CD8-positive, alpha-beta memory T cell (primary cell): ENCODE measurements around the gene SELENOK. TPM values are rescaled to one million over a fixed set of nuclear protein-coding genes. Genes with fewer than 3 reads are reported as not detected.

Experiments
- CTCF ChIA-PET: fragments of 350-600 bp; sonication (Branson Sonifier 250); formaldehyde crosslinking; loops from one replicate; lab custom pipeline; 2021; ENCODE audit warnings: antibody characterized with exemption; lab: Charles Lee
- POLR2A ChIA-PET: fragments of 350-600 bp; sonication (Branson Sonifier 250); formaldehyde crosslinking; loops from one replicate; lab custom pipeline; 2021; ENCODE audit warnings: antibody characterized with exemption; lab: Charles Lee
- DNase-seq, 5 donors: peaks; one replicate each; pipeline versions ENCODE4 v3.0.0 to v3.0.0-alpha.2; 2020 to 2022; ENCODE audit warnings: mixed read lengths in 1 of 5
- H3K27ac ChIP-seq: one replicate; pipeline ENCODE4 v1.7.0; 2013; ENCODE audit warnings: low read depth, mild to moderate bottlenecking, low read length, moderate library complexity
- H3K27me3 ChIP-seq: 2 replicates; pipeline ENCODE4 v1.7.0; 2013; ENCODE audit warnings: low read length, mild to moderate bottlenecking; ENCODE audit not compliant: insufficient read depth, poor library complexity, severe bottlenecking
- H3K36me3 ChIP-seq: 2 replicates; pipeline ENCODE4 v1.7.0; 2013; ENCODE audit warnings: mild to moderate bottlenecking, low read length, moderate library complexity; ENCODE audit not compliant: insufficient read depth
- H3K4me1 ChIP-seq: 2 replicates; pipeline ENCODE4 v1.7.0; 2013; ENCODE audit warnings: mild to moderate bottlenecking, low read length, moderate library complexity; ENCODE audit not compliant: insufficient read depth
- H3K4me3 ChIP-seq: 2 replicates; pipeline ENCODE4 v1.7.0; 2013; ENCODE audit warnings: mild to moderate bottlenecking, low read length
- H3K9me3 ChIP-seq: 2 replicates; pipeline ENCODE4 v1.7.0; 2013; ENCODE audit warnings: mild to moderate bottlenecking, low read length
- H3K27ac Mint-ChIP-seq, 8 donors: one replicate each; pipeline ENCODE4 v1.8.0; 2020 to 2021; ENCODE audit warnings: mixed read lengths in 8 of 8, mild to moderate bottlenecking in 6 of 8, inconsistent platforms in 3 of 8, moderate library complexity in 3 of 8
- H3K27me3 Mint-ChIP-seq, 2 donors: one replicate each; pipeline ENCODE4 v1.8.0; 2020 to 2021; ENCODE audit warnings: mixed read lengths in 2 of 2, mild to moderate bottlenecking in 1 of 2, moderate library complexity in 1 of 2
- H3K36me3 Mint-ChIP-seq, 3 donors: one replicate each; pipeline ENCODE4 v1.8.0; 2020 to 2021; ENCODE audit warnings: mixed read lengths in 3 of 3, inconsistent platforms in 1 of 3, mild to moderate bottlenecking in 1 of 3
- H3K4me1 Mint-ChIP-seq, 3 donors: one replicate each; pipeline ENCODE4 v1.8.0; 2020 to 2021; ENCODE audit warnings: mixed read lengths in 3 of 3, inconsistent platforms in 1 of 3, mild to moderate bottlenecking in 1 of 3
- H3K4me3 Mint-ChIP-seq, 7 donors: one replicate each; pipeline ENCODE4 v1.8.0; 2020 to 2021; ENCODE audit warnings: mixed read lengths in 7 of 7, mild to moderate bottlenecking in 6 of 7, moderate library complexity in 4 of 7, inconsistent platforms in 2 of 7
- H3K9me3 Mint-ChIP-seq, 5 donors: one replicate each; pipeline ENCODE4 v1.8.0; 2020 to 2022; ENCODE audit warnings: mixed read lengths in 5 of 5, mild to moderate bottlenecking in 3 of 5, moderate library complexity in 2 of 5, inconsistent platforms in 1 of 5
- polyA plus RNA-seq: library from polyadenylated mRNA; unstranded; fragments of 300-500 nt; fragmentation: Illumina TruSeq; gene quantifications from one replicate; pipeline ENCODE4 v1.2.3, GENCODE V29; 2021
- total RNA-seq, 2 experiments: library from RNA; stranded (reverse); gene quantifications; one replicate each; pipeline ENCODE4 v1.2.3, GENCODE V29; 2021

The SELENOK gene
- 10 to 100 TPM; 50.5 to 58.0 TPM for total RNA-seq
- 157 TPM for polyA plus RNA-seq

DNA sequence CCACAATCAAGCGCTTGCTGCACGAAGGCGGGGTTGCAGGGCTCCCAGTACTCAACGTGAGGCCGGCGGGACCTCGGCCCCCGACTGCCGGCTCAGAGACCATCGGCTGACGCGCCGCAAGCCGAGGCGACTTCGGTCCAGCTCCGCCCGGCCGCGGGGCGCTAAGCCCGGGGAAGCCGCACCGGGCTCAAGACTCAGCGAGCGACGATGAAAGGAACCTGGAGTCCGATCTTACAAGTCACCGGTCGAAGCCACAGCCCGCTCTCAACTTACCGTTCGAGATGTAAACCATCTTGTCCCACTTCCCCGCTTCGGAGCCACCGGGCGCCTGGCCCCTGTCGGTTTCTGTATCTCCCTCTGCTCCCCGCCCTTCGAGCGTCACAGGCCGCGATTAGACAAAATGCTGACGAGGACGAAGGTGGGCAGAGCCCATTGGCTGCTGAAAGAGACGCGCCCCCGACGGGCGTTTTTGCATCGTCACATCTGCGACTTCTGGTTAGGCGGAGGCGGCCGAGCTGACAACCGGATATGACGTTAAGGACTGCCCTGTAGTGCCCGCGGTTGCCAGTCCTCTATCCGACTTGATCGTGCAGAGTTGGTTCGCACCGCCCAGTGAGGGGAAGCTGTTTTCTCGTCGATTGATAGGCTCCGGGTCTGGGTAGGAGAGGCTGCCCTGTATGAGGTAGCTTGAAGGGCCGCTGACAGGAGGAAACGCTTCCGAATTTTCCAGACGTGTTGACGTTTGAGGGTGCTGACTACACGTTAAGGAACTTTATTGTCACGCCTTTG, at the start of gene SELENOK:
SELENOK (minus strand) TSS at position 363 of the 789 bp plus-strand sequence.
- Mint-ChIP-seq H3K4me1 (peaks cover 53 to 60% (median 54%) of the 10 kb centered on the region in 3 donors), H3K36me3 (peaks cover 0 to 30% (median 5%) of the 10 kb centered on the region in 3 donors), H3K9me3 (no peaks in the 10 kb centered on the region), H3K27me3 (peaks cover 3 to 6% of the 10 kb centered on the region in 2 donors), H3K4me3 (peak within 1 kb of the TSS; percentile 90 to 98 (median 94)), H3K27ac (peak within 1 kb of the TSS; percentile 96 to 100 (median 100))
- DNase-seq: peak; percentile 94 to 99 (median 97)
- Histone ChIP-seq H3K4me3 (peak within 1 kb of the TSS; percentile 89), H3K9me3 (no peaks in the 10 kb centered on the region), H3K4me1 (peaks cover 40% of the 10 kb centered on the region), H3K27ac (peak within 1 kb of the TSS; percentile 97), H3K27me3 (no peaks in the 10 kb centered on the region), H3K36me3 (no peaks in the 10 kb centered on the region)
- CTCF ChIA-PET: interaction anchor here (0.9 to 1.1 kb wide), 2 partner anchors 10 to 15 kb away, joined by 3 to 4 read pairs; no protein-coding TSS in a partner anchor
- POLR2A ChIA-PET: interaction anchor here (1.0 to 2.4 kb wide), 3 partner anchors 8 to 544 kb away, joined by 3 to 20 read pairs (median 3); partner anchors contain the start of gene ACTR8

DNA sequence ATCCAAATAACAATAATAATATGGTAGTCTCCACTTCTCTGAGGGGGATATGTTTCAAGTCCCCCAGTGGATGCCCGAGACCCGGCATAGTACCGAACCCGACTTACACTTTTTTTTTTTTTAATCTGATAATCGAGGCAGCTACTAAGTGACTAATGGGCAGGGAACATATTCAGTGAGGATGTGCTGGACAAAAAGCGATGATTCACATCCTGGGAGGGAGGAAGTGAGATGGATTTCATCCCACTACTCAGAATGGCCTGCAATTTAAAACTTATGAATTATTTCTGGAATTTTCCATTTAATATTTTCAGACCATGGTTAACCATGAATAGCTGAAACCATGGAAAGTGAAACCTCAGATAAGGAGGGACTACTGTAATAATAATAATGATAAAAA, 49.5 kb upstream of the SELENOK start:
- no peak for DNase-seq
- Mint-ChIP-seq H3K27ac (no peak overlapping the region), H3K27me3 (peaks cover 18 to 65% of the 10 kb centered on the region in 2 donors), H3K4me3 (no peak overlapping the region), H3K4me1 (no peaks in the 10 kb centered on the region), H3K36me3 (peaks cover 0 to 4% (median 1%) of the 10 kb centered on the region in 3 donors), H3K9me3 (peaks cover 6 to 13% (median 7%) of the 10 kb centered on the region in 5 donors)
- peaks cover 8% of the 10 kb centered on the region for H3K27me3 ChIP-seq
- peaks cover 7% of the 10 kb centered on the region for H3K9me3 ChIP-seq
- no peak overlapping the region for H3K27ac ChIP-seq
- no peaks in the 10 kb centered on the region for H3K4me1 ChIP-seq
- H3K4me3 ChIP-seq: no peak overlapping the region
- H3K36me3 ChIP-seq: no peaks in the 10 kb centered on the region
- CTCF ChIA-PET: no interaction called here
- POLR2A ChIA-PET: no interaction called here

DNA sequence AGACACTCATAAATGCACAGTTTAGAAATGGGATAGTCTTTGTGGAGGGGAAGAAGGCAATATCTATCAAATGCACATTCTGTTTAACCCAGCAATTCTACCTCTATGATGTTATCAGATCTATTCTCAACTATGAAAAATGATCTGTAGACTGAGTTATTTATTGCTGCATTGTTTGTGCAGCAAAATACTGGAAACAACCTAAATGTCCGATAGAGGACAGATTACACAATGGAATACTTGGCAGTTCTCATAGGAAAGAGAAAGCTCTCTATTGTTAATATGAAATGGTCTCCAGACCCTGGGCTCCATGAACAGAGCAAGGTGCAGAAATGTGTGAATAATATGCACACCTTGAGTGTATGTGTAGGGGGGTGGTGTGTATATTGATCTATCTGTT, 49.0 kb upstream of the SELENOK start:
- Histone ChIP-seq H3K9me3 (peaks cover under 1% of the 10 kb centered on the region), H3K27me3 (peaks cover 9% of the 10 kb centered on the region), H3K36me3 (no peaks in the 10 kb centered on the region), H3K27ac (no peak overlapping the region), H3K4me1 (no peaks in the 10 kb centered on the region), H3K4me3 (no peak overlapping the region)
- H3K27me3 Mint-ChIP-seq: peaks cover 21 to 66% of the 10 kb centered on the region in 2 donors
- no peaks in the 10 kb centered on the region for H3K4me1 Mint-ChIP-seq
- no peak overlapping the region for H3K27ac Mint-ChIP-seq
- ChIA-PET POLR2A (no interaction called here), CTCF (no interaction called here)
- H3K4me3 Mint-ChIP-seq: no peak overlapping the region
- DNase-seq: no peak
- peaks cover 2 to 12% (median 5%) of the 10 kb centered on the region in 5 donors for H3K9me3 Mint-ChIP-seq
- peaks cover 0 to 2% (median 0%) of the 10 kb centered on the region in 3 donors for H3K36me3 Mint-ChIP-seq

DNA sequence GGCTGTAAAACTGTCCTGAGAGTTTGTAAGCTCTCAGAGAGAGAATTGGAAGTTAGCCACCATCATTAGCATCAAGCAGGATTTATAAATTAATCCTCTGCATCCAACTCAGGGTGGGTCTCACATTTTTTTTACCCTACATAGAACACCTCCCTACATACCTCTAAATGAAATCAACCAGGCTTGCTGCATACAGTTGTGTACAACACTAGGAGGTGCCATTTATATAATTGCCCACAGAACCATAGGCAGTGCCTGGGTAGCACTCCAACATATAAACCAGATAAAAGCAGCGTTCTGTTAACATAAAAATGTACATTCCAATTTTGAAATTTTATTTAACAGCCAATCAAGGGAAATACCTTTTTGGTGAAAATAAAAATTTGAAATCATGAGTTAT, 48.2 kb upstream of the SELENOK start:
- H3K27me3 ChIP-seq: peaks cover 9% of the 10 kb centered on the region
- Mint-ChIP-seq H3K4me1 (no peaks in the 10 kb centered on the region), H3K27me3 (peaks cover 27 to 68% of the 10 kb centered on the region in 2 donors), H3K36me3 (peaks cover 0 to 2% (median 0%) of the 10 kb centered on the region in 3 donors), H3K27ac (no peak overlapping the region), H3K9me3 (peaks cover 4 to 14% (median 7%) of the 10 kb centered on the region in 5 donors), H3K4me3 (no peak overlapping the region)
- no peaks in the 10 kb centered on the region for H3K9me3 ChIP-seq
- H3K4me3 ChIP-seq: no peak overlapping the region
- H3K36me3 ChIP-seq: no peaks in the 10 kb centered on the region
- ChIA-PET POLR2A (no interaction called here), CTCF (interaction anchor here (1.4 kb wide), 1 partner anchor 21 kb away, joined by 3 read pairs; no protein-coding TSS in a partner anchor)
- H3K27ac ChIP-seq: no peak overlapping the region
- H3K4me1 ChIP-seq: no peaks in the 10 kb centered on the region
- no peak for DNase-seq

DNA sequence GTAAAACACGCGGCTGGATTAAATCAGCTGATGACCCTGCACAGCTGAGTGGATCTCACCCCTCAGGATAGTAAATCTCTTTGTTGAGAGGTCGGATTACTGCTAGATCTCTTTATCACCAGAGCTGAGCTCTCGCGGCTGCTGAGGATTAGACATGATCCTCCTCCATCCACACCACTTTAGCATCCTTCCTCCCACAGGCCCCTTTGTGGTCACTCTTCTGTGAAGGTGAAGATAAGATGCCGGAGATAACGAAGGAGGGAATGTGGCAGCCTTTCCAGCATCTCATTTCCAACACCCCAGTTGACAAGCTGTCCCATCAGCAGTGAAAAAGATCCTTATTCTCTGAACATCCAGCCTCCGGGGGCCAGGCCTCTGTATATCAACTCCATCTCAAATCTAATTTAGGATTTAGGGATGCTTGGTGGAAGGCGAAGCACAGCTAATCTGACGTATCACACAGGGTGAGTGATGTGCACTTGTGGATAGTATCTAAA, 47.5 kb upstream of the SELENOK start:
- H3K9me3 Mint-ChIP-seq: peaks cover 4 to 16% (median 10%) of the 10 kb centered on the region in 5 donors
- ChIA-PET POLR2A (no interaction called here), CTCF (interaction anchor here (1.4 to 1.5 kb wide), 2 partner anchors 21 to 23 kb away, joined by 3 read pairs; no protein-coding TSS in a partner anchor)
- no peak for DNase-seq
- Histone ChIP-seq H3K9me3 (no peaks in the 10 kb centered on the region), H3K36me3 (no peaks in the 10 kb centered on the region), H3K4me1 (no peaks in the 10 kb centered on the region), H3K27me3 (peaks cover 9% of the 10 kb centered on the region), H3K27ac (no peak overlapping the region), H3K4me3 (no peak overlapping the region)
- no peaks in the 10 kb centered on the region for H3K4me1 Mint-ChIP-seq
- no peak overlapping the region for H3K4me3 Mint-ChIP-seq
- no peak overlapping the region for H3K27ac Mint-ChIP-seq
- peaks cover 0 to 2% (median 0%) of the 10 kb centered on the region in 3 donors for H3K36me3 Mint-ChIP-seq
- peaks cover 28 to 71% of the 10 kb centered on the region in 2 donors for H3K27me3 Mint-ChIP-seq

DNA sequence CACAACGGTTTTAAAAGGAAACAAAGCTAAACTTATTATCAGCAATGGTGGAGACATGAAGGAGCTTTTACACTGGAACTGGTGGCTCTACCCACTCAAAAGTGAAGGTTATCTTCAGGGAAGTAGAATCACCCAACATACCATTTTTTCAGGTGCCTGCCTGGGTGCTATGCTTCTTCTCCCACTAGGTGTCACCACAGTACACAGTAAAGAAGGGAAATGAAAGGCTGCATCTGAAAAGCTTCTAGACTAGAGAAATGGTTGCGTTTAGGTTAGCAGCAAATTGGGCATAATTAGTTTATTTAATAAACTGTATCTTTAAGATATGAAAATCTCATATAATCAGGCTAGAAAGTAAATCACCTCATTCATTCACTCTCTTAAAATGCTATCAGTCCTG, 47.0 kb upstream of the SELENOK start:
- peak in 2 of 5 donors; percentile 1 to 20 for DNase-seq
- H3K36me3 ChIP-seq: no peaks in the 10 kb centered on the region
- no peak overlapping the region for H3K27ac ChIP-seq
- H3K9me3 Mint-ChIP-seq: peaks cover 4 to 16% (median 10%) of the 10 kb centered on the region in 5 donors
- H3K27me3 Mint-ChIP-seq: peaks cover 28 to 66% of the 10 kb centered on the region in 2 donors
- no peaks in the 10 kb centered on the region for H3K4me1 Mint-ChIP-seq
- H3K27ac Mint-ChIP-seq: peak overlapping the region in 1 of 8 donors; percentile 76
- H3K36me3 Mint-ChIP-seq: peaks cover 0 to 2% (median 0%) of the 10 kb centered on the region in 3 donors
- H3K27me3 ChIP-seq: peaks cover 9% of the 10 kb centered on the region
- no peaks in the 10 kb centered on the region for H3K9me3 ChIP-seq
- no peak overlapping the region for H3K4me3 Mint-ChIP-seq
- H3K4me1 ChIP-seq: no peaks in the 10 kb centered on the region
- no peak overlapping the region for H3K4me3 ChIP-seq
- CTCF ChIA-PET: interaction anchor here (0.7 to 1.5 kb wide), 3 partner anchors 9 to 23 kb away, joined by 3 read pairs; no protein-coding TSS in a partner anchor
- POLR2A ChIA-PET: no interaction called here

DNA sequence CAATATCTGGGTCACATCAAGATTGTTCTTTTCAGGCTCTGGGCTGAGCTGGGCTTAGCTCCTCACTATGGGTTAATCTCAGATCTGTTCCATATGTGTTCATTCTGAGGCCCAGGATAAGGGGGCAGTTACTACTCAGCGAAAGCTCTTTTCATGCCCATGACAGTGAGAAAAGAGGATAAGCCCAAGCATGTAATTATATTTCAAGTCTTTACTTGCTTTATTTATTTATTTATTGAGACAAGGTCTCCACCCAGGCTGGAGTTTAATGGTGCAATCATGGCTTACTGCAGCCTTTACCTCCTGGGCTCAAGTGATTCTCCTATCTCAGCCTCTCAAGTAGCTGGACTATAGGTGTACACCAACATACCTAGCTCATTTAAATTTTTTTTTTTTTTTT, 44.7 kb upstream of the SELENOK start:
- DNase-seq: no peak
- Mint-ChIP-seq H3K36me3 (peaks cover 0 to 2% (median 0%) of the 10 kb centered on the region in 3 donors), H3K9me3 (peaks cover 4 to 16% (median 10%) of the 10 kb centered on the region in 5 donors), H3K27ac (no peak overlapping the region), H3K4me1 (no peaks in the 10 kb centered on the region), H3K4me3 (no peak overlapping the region), H3K27me3 (peaks cover 28 to 50% of the 10 kb centered on the region in 2 donors)
- POLR2A ChIA-PET: no interaction called here
- Histone ChIP-seq H3K27me3 (peaks cover 9% of the 10 kb centered on the region), H3K9me3 (no peaks in the 10 kb centered on the region), H3K27ac (no peak overlapping the region), H3K4me1 (no peaks in the 10 kb centered on the region), H3K36me3 (no peaks in the 10 kb centered on the region), H3K4me3 (no peak overlapping the region)
- CTCF ChIA-PET: no interaction called here
